GM19023 (cell line): ENCODE measurements around the gene GOLPH3.
"Not testable (repeated sequence)": the region's sequence is repeated elsewhere in the genome, so short reads cannot be mapped to it uniquely, and the experiment has no call there.

Experiments used
- ATAC-seq: cut with Tn5 transposase; IDR thresholded peaks from one replicate; pipeline ENCODE4 v1.9.1; 2021; ENCODE audit warnings: mild to moderate bottlenecking, moderate library complexity; ENCODE audit not compliant: unreplicated experiment

GOLPH3 gene

GRCh38 chr5:32100691-32101302 is 73.3 kb downstream of the GOLPH3 start:
- ATAC-seq, result no peak

DNA sequence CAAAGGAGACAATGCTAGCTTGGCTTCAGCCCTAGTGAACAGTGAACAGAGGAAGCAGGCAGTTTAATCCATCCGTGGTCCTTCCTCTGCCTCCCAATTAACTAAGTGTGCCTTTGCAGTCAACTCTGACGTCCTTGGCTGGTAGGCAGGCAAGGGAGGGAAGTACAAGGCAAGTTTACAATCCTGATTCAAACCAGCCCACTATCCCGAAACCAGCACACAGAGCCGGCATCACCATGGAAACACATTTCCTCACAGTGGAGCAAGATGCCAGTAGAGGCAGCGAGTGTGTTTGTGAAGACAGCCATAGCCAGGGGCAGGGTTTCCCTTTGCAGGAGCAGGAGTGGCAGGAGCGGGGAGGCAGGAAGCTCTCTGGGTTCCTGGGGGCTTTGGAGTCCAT is 73.9 kb downstream of the GOLPH3 start:
- no peak for ATAC-seq

DNA sequence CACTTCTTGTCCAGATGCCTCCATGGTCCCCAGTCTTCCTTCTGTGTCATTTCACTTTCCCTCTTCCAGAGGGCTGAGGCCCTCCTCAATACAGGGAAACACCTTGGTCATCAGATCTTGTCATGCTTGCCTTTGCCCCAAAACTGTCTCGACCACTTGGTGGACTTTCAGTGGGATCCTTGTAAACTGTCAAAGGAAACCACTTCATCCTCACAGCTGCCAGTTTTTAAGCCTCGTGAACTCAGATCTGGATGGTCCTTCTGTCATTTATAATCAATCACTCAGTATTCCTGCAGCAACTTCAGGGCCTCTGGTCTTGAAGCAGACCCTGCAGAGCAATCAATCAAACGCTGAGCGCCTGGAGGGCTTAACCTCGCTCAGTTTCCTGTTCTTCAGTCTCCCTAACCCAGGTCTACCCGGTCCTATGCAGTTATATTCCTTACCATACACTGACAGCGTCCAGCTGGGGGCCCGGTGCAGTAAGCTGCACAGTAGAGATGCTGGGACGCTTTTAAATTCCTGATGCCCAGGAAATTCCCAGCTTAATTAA is 74.6 kb downstream of the GOLPH3 start:
- ATAC-seq, result no peak

DNA sequence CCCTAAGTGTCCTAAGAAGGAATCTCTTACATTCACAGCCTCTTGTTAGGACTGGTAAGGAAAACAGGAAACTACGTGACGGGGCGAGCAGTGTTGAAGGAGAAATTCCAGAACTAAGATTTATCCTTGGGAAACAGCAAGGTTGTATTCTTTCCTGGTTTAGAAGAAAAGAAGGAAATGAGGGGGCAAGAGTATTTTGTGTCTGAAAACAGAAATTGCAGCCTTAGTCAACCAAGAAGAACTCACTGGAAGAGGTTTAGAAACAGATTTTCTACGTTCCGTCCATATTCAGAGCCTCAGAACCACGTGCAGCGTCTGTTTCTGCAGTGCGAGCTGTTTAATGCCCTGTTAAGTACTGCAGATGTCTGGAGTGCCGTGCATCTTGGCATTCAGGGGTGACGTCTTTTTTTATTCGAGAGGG is 75.2 kb downstream of the GOLPH3 start:
- no peak for ATAC-seq

GRCh38 chr5:32098291-32098690 is 75.8 kb downstream of the GOLPH3 start:
- no peak for ATAC-seq

GRCh38 chr5:32096891-32097595 is 77.1 kb downstream of the GOLPH3 start:
- ATAC-seq, result no peak

DNA sequence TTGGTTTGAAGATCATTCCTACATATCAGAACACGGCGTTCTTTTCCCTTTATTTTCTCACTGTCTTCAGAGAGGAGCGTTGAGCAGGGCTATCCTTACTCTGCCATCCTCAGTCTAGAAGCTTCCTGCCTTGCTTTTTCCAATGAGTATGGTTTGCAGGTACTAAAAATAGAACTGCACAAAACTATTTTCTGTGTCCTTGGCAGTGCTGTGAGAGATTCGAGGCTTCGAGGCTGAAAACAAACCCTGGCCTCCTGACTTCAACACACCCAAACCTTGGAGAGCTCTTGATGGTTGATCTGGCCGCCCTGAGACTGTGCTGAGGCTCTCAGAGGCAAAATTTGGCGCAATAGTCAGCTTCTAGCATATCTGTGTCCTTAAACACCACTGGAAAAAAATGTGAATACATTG is 78.9 kb downstream of the GOLPH3 start:
- no peak for ATAC-seq

DNA sequence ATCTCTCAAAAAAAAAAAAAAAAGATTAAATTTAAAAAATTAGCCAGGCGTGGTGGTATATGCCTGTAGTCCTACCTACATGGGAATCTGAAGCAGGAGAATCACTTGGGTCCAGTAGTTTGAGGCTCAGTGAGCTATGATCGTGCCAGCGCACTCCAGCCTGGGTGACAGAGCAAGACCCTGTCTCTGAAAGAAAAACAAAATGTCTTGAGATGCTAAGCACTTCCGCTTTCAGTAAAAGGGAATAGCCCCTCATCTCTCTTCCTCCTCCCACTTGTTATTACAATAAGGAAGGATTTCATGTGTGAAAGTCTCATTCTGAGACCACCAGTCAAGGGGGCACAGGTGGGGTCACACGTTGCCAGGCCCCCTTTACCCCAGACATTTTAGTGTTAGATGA is 79.4 kb downstream of the GOLPH3 start:
- no peak for ATAC-seq

- ATAC-seq, result peak; percentile 75
Observed at GRCh38 chr5:32092938-32093812, 80.9 kb downstream of the GOLPH3 start.

GRCh38 chr5:32090755-32091128 is 83.4 kb downstream of the GOLPH3 start:
- no peak for ATAC-seq

DNA sequence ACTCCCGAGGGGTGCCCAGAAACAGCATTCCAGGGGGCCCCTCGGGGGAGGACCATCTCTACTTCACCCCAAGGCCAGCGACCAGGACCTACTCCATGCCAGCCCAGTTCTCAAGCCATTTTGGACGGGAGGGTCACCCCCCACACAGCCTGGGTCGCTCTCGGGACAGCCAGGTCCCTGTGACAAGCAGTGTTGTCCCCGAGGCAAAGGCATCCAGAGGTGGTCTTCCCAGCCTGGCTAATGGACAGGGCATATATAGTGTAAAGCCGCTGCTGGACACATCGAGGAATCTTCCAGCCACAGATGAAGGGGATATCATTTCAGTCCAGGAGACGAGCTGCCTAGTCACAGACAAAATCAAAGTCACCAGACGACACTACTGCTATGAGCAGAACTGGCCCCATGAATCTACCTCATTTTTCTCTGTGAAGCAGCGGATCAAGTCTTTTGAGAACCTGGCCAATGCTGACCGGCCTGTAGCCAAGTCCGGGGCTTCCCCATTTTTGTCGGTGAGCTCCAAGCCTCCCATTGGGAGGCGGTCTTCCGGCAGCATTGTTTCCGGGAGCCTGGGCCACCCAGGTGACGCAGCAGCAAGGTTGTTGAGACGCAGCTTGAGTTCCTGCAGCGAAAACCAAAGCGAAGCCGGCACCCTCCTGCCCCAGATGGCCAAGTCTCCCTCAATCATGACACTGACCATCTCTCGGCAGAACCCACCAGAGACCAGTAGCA is 83.9 kb downstream of the GOLPH3 start:
- ATAC-seq, result no peak

DNA sequence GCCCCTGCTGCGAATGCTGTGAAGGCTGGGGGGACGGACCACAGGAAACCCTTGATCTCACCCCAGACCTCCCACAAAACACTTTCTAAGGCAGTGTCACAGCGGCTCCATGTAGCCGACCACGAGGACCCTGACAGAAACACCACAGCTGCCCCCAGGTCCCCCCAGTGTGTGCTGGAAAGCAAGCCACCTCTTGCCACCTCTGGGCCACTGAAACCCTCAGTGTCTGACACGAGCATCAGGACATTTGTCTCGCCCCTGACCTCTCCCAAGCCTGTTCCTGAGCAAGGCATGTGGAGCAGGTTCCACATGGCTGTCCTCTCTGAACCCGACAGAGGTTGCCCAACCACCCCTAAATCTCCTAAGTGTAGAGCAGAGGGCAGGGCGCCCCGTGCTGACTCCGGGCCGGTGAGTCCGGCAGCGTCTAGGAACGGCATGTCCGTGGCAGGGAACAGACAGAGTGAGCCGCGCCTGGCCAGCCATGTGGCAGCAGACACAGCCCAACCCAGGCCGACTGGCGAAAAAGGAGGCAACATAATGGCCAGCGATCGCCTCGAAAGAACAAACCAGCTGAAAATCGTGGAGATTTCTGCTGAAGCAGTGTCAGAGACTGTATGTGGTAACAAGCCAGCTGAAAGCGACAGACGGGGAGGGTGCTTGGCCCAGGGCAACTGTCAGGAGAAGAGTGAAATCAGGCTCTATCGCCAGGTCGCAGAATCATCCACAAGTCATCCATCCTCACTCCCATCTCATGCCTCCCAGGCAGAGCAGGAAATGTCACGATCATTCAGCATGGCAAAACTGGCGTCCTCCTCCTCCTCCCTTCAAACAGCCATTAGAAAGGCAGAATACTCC is 84.7 kb downstream of the GOLPH3 start:
- ATAC-seq, result no peak

GRCh38 chr5:32088214-32088613 is 85.9 kb downstream of the GOLPH3 start:
- ATAC-seq, result no peak

DNA sequence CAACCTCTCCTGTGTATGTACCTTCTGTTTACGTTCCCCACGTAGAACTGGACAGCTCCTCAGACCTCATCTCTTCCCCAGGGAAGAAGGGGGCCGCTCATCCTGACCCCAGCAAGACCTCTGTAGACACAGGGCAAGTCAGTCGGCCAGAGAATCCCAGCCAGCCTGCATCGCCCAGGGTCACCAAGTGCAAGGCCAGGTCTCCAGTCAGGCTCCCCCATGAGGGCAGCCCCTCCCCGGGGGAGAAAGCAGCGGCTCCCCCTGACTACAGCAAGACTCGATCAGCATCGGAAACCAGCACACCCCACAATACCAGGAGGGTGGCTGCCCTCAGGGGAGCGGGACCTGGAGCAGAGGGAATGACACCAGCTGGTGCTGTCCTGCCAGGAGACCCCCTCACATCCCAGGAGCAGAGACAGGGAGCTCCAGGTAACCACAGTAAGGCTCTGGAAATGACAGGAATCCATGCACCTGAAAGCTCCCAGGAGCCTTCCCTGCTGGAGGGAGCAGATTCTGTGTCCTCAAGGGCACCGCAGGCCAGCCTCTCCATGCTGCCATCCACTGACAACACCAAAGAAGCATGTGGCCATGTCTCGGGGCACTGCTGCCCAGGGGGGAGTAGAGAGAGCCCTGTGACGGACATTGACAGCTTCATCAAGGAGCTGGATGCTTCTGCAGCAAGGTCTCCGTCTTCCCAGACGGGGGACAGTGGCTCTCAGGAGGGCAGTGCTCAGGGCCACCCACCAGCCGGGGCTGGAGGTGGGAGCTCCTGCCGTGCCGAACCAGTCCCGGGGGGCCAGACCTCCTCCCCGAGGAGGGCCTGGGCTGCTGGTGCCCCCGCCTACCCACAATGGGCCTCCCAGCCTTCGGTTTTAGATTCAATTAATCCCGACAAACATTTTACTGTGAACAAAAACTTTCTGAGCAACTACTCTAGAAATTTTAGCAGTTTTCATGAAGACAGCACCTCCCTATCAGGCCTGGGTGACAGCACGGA is 86.7 kb downstream of the GOLPH3 start:
- no peak for ATAC-seq

DNA sequence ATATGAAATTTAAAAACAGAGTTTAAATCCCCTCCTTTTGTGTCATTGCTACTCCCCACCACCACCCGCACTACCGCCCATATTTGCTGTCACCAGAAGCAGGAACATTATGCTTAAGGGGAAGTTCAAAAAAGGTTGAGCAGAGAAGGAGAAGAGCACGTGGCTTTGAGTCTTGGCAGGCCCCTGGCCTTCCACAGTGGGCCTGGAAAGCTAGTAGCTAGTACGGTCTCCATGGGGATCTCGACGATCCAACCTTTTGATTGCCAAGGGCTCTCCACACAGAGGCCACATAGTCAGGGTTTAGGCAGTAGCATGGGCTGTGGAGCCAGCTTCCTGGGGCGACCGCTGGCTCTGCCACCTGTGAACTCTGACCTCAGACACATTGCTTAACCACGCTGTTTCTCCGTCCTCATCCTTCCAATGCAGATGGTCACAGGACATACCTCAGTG is 90.1 kb downstream of the GOLPH3 start:
- no peak for ATAC-seq

GRCh38 chr5:32082701-32083100 is 91.4 kb downstream of the GOLPH3 start:
- no peak for ATAC-seq

- ATAC-seq, result not testable (repeated sequence)
Observed at GRCh38 chr5:32080565-32080964, 93.6 kb downstream of the GOLPH3 start.

GRCh38 chr5:32078855-32079254 is 95.3 kb downstream of the GOLPH3 start:
- not testable (repeated sequence) for ATAC-seq
